Keratinocyte (primary cell): Measurements from ENCODE around the gene GRPEL2.

Experiments
- EZH2 ChIP-seq: IDR thresholded peaks from one replicate; pipeline ENCODE4 v1.6.1; 2012; ENCODE audit warnings: inconsistent platforms, mild to moderate bottlenecking, low read length, moderate library complexity
- TF ChIP-seq, protein P1 (sequence below), 3 experiments: IDR thresholded peaks in 1 of 3; conservative IDR thresholded peaks in 1 of 3; optimal IDR thresholded peaks in 1 of 3; 2 replicates in 2 of 3; 3 replicates in 1 of 3; pipeline versions ENCODE3 to v1.5.1; 2011; ENCODE audit warnings: low read length in 3 of 3, mild to moderate bottlenecking in 3 of 3, moderate library complexity in 2 of 3, control low read depth in 1 of 3, inconsistent platforms in 1 of 3; ENCODE audit not compliant: insufficient read depth in 2 of 3; ENCODE audit errors: extremely low read depth in 1 of 3

DNA sequence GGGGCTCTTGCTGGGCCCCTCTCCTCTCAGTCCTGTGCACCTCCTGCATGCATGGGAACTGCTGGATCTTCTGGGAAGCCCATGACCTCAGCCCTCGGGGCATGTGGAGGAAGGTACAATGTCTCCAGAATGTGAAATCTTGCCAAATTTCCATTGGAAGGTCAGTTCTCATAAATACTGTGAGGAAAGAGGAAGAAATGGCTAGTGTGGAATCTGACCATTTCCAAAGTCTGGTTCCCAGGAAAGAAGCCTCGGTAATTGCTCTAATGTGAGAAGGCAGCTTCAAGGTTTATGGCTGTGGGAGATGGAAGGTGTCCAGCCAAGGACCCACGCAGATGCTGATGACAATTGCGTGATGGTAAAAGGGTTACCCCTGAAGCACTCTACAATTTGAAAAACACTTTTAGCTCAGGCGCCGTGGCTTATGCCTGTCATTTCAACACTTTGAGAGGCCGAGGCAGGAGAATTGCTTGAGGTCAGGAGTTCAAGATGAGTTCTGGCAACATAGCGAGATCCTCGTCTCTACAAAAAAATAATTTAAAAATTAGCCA is 41.9 kb downstream of the GRPEL2 start:
- TF ChIP-seq, protein P1, sequence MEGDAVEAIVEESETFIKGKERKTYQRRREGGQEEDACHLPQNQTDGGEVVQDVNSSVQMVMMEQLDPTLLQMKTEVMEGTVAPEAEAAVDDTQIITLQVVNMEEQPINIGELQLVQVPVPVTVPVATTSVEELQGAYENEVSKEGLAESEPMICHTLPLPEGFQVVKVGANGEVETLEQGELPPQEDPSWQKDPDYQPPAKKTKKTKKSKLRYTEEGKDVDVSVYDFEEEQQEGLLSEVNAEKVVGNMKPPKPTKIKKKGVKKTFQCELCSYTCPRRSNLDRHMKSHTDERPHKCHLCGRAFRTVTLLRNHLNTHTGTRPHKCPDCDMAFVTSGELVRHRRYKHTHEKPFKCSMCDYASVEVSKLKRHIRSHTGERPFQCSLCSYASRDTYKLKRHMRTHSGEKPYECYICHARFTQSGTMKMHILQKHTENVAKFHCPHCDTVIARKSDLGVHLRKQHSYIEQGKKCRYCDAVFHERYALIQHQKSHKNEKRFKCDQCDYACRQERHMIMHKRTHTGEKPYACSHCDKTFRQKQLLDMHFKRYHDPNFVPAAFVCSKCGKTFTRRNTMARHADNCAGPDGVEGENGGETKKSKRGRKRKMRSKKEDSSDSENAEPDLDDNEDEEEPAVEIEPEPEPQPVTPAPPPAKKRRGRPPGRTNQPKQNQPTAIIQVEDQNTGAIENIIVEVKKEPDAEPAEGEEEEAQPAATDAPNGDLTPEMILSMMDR (optimal IDR thresholded peaks at IDR 0.05 in 1 of 3, IDR thresholded peaks at IDR 0.05 in 1 of 3, conservative IDR thresholded peaks at IDR 0.05 in 1 of 3; ENCODE audit: extremely low read depth in 1 of 3, insufficient read depth in 2 of 3, low read length in 3 of 3) = no peak
- TF ChIP-seq EZH2 = no peak
